Measurements from ENCODE around the gene SCN10A. TPM values are rescaled to one million over a fixed set of nuclear protein-coding genes. Genes with fewer than 3 reads are reported as not detected.

The SCN10A gene
- total and polyA plus RNA-seq, 9 of the 15 experiments (the other 6 are each of a cell fraction or from before 2014, with no cell fraction given), result not detected

DNA sequence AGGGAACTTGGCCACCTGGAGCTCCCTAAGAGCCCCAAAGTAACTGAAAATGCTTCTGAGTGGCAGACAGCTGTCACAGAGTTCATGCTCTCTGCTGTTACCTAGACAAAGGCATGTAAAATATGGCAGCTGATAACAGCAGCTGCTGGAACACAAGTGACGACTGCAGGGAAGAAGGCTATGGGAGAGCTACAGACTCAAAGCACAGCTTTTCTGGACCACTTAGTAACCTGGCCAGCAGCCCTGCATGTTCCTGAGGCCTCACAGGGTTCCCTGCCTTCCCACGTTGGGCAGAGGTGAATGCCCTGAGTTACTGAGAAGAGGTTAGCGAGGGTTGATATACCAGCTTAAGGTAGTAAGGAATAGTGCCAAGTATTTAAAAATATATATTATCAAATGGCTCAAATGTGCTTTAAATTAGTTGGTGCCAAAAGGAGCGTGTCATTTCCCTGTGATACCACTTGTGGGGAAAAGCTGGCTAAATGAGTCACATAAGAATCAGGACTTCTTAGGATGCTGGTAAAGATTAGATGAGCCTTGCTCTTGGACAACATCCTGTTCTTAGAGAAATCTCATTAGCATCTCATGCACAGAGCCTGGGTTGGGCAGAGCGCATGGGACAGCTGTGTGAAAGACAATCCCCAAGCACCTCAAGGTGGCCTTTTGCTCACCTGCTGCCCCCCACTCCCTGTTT lies 90.1 kb downstream of the SCN10A start (continued):
- TF ChIP-seq MYNN (IDR thresholded peaks at IDR 0.05), result peak; percentile 81
- no peak for TF ChIP-seq MYNN (CRISPR knock-in tag; IDR thresholded peaks at IDR 0.05)
- TF ChIP-seq, protein P1, sequence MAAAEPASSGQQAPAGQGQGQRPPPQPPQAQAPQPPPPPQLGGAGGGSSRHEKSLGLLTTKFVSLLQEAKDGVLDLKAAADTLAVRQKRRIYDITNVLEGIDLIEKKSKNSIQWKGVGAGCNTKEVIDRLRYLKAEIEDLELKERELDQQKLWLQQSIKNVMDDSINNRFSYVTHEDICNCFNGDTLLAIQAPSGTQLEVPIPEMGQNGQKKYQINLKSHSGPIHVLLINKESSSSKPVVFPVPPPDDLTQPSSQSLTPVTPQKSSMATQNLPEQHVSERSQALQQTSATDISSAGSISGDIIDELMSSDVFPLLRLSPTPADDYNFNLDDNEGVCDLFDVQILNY (CRISPR knock-in tag; IDR thresholded peaks at IDR 0.05), result no peak
- peak; percentile 46; the same call in 1 of the 2 replicates for TF ChIP-seq SMARCE1 (IDR thresholded peaks at IDR 0.05)
- TF ChIP-seq, protein P2, sequence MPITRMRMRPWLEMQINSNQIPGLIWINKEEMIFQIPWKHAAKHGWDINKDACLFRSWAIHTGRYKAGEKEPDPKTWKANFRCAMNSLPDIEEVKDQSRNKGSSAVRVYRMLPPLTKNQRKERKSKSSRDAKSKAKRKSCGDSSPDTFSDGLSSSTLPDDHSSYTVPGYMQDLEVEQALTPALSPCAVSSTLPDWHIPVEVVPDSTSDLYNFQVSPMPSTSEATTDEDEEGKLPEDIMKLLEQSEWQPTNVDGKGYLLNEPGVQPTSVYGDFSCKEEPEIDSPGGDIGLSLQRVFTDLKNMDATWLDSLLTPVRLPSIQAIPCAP (CRISPR knock-in tag; IDR thresholded peaks at IDR 0.05; ENCODE audit: borderline replicate concordance), result no peak
- no peak for TF ChIP-seq NBN (IDR thresholded peaks at IDR 0.05; ENCODE audit: low read depth)
- TF ChIP-seq ZNF165 (CRISPR knock-in tag; IDR thresholded peaks at IDR 0.05; ENCODE audit: borderline replicate concordance), result no peak
- TF ChIP-seq NFIX (CRISPR knock-in tag; IDR thresholded peaks at IDR 0.05; ENCODE audit: low read depth), result no peak
- no peak for TF ChIP-seq ZNF124 (CRISPR knock-in tag; IDR thresholded peaks at IDR 0.05)
- TF ChIP-seq, protein P3, sequence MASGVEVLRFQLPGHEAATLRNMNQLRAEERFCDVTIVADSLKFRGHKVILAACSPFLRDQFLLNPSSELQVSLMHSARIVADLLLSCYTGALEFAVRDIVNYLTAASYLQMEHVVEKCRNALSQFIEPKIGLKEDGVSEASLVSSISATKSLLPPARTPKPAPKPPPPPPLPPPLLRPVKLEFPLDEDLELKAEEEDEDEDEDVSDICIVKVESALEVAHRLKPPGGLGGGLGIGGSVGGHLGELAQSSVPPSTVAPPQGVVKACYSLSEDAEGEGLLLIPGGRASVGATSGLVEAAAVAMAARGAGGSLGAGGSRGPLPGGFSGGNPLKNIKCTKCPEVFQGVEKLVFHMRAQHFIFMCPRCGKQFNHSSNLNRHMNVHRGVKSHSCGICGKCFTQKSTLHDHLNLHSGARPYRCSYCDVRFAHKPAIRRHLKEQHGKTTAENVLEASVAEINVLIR (CRISPR knock-in tag; IDR thresholded peaks at IDR 0.05), result no peak
- no peak for TF ChIP-seq SMC3 (conservative IDR thresholded peaks at IDR 0.05; ENCODE audit: insufficient read depth, low read depth, low read length)
- TF ChIP-seq, protein P4, sequence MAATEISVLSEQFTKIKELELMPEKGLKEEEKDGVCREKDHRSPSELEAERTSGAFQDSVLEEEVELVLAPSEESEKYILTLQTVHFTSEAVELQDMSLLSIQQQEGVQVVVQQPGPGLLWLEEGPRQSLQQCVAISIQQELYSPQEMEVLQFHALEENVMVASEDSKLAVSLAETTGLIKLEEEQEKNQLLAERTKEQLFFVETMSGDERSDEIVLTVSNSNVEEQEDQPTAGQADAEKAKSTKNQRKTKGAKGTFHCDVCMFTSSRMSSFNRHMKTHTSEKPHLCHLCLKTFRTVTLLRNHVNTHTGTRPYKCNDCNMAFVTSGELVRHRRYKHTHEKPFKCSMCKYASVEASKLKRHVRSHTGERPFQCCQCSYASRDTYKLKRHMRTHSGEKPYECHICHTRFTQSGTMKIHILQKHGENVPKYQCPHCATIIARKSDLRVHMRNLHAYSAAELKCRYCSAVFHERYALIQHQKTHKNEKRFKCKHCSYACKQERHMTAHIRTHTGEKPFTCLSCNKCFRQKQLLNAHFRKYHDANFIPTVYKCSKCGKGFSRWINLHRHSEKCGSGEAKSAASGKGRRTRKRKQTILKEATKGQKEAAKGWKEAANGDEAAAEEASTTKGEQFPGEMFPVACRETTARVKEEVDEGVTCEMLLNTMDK (IDR thresholded peaks at IDR 0.05; ENCODE audit: borderline replicate concordance, insufficient read depth, low read depth, low read length, poor library complexity, severe bottlenecking), result no peak
- TF ChIP-seq, protein P5, sequence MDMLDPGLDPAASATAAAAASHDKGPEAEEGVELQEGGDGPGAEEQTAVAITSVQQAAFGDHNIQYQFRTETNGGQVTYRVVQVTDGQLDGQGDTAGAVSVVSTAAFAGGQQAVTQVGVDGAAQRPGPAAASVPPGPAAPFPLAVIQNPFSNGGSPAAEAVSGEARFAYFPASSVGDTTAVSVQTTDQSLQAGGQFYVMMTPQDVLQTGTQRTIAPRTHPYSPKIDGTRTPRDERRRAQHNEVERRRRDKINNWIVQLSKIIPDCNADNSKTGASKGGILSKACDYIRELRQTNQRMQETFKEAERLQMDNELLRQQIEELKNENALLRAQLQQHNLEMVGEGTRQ (CRISPR knock-in tag; IDR thresholded peaks at IDR 0.05), result no peak
- TF ChIP-seq ZNF766 (CRISPR knock-in tag; conservative IDR thresholded peaks at IDR 0.05), result 0 out of 2 replicates have a peak, but pooled peaks have one; percentile 54
- peak; percentile 84 for TF ChIP-seq TAL1 (IDR thresholded peaks at IDR 0.05)
- peak; percentile 69 for TF ChIP-seq HDAC2 (IDR thresholded peaks at IDR 0.05)
- TF ChIP-seq TEAD4 (IDR thresholded peaks at IDR 0.05; ENCODE audit: low read length), result peak; percentile 96
- no peak for TF ChIP-seq TEAD4 (CRISPR knock-in tag; IDR thresholded peaks at IDR 0.05; ENCODE audit: borderline replicate concordance)
- TF ChIP-seq ZC3H8 (IDR thresholded peaks at IDR 0.05), result no peak
- TF ChIP-seq ZNF830 (CRISPR knock-in tag; IDR thresholded peaks at IDR 0.05), result no peak
- TF ChIP-seq ZNF780A (CRISPR knock-in tag; IDR thresholded peaks at IDR 0.05), result no peak
- no peak for TF ChIP-seq ZNF699 (CRISPR knock-in tag; IDR thresholded peaks at IDR 0.05; ENCODE audit: insufficient replicate concordance)
- no peak for TF ChIP-seq ILK (tag; IDR thresholded peaks at IDR 0.05; ENCODE audit: borderline replicate concordance, low read depth)
